ENCODE results near the gene SCTR.

The SCTR gene

GRCh38 chr2:119440873-119441272 lies 83.4 kb downstream of the SCTR start:
- no peak for DNase-seq

GRCh38 chr2:119440501-119440870 lies 83.8 kb downstream of the SCTR start:
- no peak for DNase-seq

GRCh38 chr2:119439574-119440500 lies 84.4 kb downstream of the SCTR start:
- DNase-seq, result no peak

- no peak for DNase-seq
Measured at GRCh38 chr2:119438726-119439284, 85.5 kb downstream of the SCTR start.

- no peak for DNase-seq
Measured at GRCh38 chr2:119438128-119438656, 86.1 kb downstream of the SCTR start.

GRCh38 chr2:119436993-119437772 lies 87.1 kb downstream of the SCTR start:
- DNase-seq, result no peak

- DNase-seq, result no peak
Measured at GRCh38 chr2:119435953-119436297, 88.4 kb downstream of the SCTR start.

GRCh38 chr2:119435081-119435952 lies 89.0 kb downstream of the SCTR start:
- no peak for DNase-seq

- DNase-seq, result no peak
Measured at GRCh38 chr2:119434664-119435063, 89.6 kb downstream of the SCTR start.

GRCh38 chr2:119433636-119434327 lies 90.5 kb downstream of the SCTR start:
- DNase-seq, result no peak

GRCh38 chr2:119432851-119433522 lies 91.3 kb downstream of the SCTR start:
- no peak for DNase-seq

- DNase-seq, result no peak
Measured at GRCh38 chr2:119431976-119432850, 92.1 kb downstream of the SCTR start.

- no peak for DNase-seq
Measured at GRCh38 chr2:119431155-119431975, 92.9 kb downstream of the SCTR start, which contains the start of gene TMEM37. TMEM37 (plus strand) TSS chr2:119431854; CDS start chr2:119431904, 50 bp downstream.

GRCh38 chr2:119430023-119430498 lies 94.2 kb downstream of the SCTR start:
- DNase-seq, result no peak

GRCh38 chr2:119429225-119429981 lies 94.9 kb downstream of the SCTR start:
- no peak for DNase-seq

- no peak for DNase-seq
Measured at GRCh38 chr2:119428488-119429224, 95.6 kb downstream of the SCTR start.

GRCh38 chr2:119427756-119428155 lies 96.5 kb downstream of the SCTR start:
- no peak for DNase-seq

All from effector CD8-positive, alpha-beta T cell (primary cell).